Gastroesophageal sphincter (tissue), 4 donors: ENCODE results near the gene KPNA6. TPM values are rescaled to one million over a fixed set of nuclear protein-coding genes. Genes with fewer than 3 reads are reported as not detected.
"Not testable (repeated sequence)": the region's sequence is repeated elsewhere in the genome, so short reads cannot be mapped to it uniquely, and the experiment has no call there.

ENCODE experiments used
- ATAC-seq: fragments of 150-250 bp; one replicate; pipeline ENCODE4 v1.9.1; 2016; ENCODE audit warnings: mild to moderate bottlenecking, moderate library complexity
- H3K27ac ChIP-seq, 4 donors: fragments of 200-600 bp; sonication (generic) in 3 of 4; 1 replicate in 3 of 4; 2 replicates in 1 of 4; pipeline ENCODE4 v1.5.1; 2016 to 2019
- H3K27me3 ChIP-seq: fragments of 200-600 bp; sonication (generic); one replicate; pipeline ENCODE4 v1.5.1; 2019
- H3K36me3 ChIP-seq, 2 donors: fragments of 200-600 bp; sonication (generic); one replicate each; pipeline ENCODE4 v1.5.1; 2019; ENCODE audit warnings: control low read depth in 1 of 2
- H3K4me1 ChIP-seq, 3 donors: fragments of 200-600 bp; sonication (generic); 1 replicate in 2 of 3; 2 replicates in 1 of 3; pipeline ENCODE4 v1.5.1; 2016 to 2019; ENCODE audit warnings: control low read depth in 2 of 3
- H3K4me3 ChIP-seq, 2 donors: fragments of 200-600 bp; sonication (generic); one replicate each; pipeline ENCODE4 v1.5.1; 2019; ENCODE audit warnings: mild to moderate bottlenecking in 1 of 2, moderate library complexity in 1 of 2
- H3K9me3 ChIP-seq, 3 donors: fragments of 200-600 bp; sonication (generic); one replicate each; pipeline ENCODE4 v1.5.1; 2017 to 2019; ENCODE audit warnings: control low read depth in 2 of 3
- CTCF ChIP-seq, 4 experiments: fragments of 200-600 bp in 2 of 4; fragments of 450-650 bp in 2 of 4; sonication (generic) in 1 of 4; IDR thresholded peaks; one replicate each; pipeline ENCODE4 v1.5.1; 2017 to 2019; ENCODE audit warnings: antibody characterized with exemption in 4 of 4, mild to moderate bottlenecking in 2 of 4, moderate library complexity in 2 of 4
- EP300 ChIP-seq: sonication (generic); formaldehyde crosslinking; IDR thresholded peaks from one replicate; pipeline ENCODE4 v1.6.1; 2017; ENCODE audit warnings: antibody characterized with exemption, mild to moderate bottlenecking
- POLR2A ChIP-seq, 2 donors: fragments of 450-650 bp; IDR thresholded peaks; one replicate each; pipeline ENCODE4 v1.6.1; 2017; ENCODE audit warnings: antibody characterized with exemption in 2 of 2, mild to moderate bottlenecking in 2 of 2, moderate library complexity in 1 of 2
- POLR2AphosphoS5 ChIP-seq: sonication (generic); formaldehyde crosslinking; IDR thresholded peaks from one replicate; pipeline ENCODE4 v1.6.1; 2017; ENCODE audit warnings: antibody characterized with exemption
- WGBS, 2 donors: methylation state at CpG; one replicate each; pipeline ENCODE4 v1.1.5; 2018; ENCODE audit warnings: low coverage in 1 of 2; 5-methylcytosine and 5-hydroxymethylcytosine counted together
- total RNA-seq, 4 donors: library from RNA; depleted of rRNA; stranded (reverse); fragments of >200 nt; gene quantifications; one replicate each; pipeline ENCODE4 v1.1.0, GENCODE V29; 2016

The KPNA6 gene
- total RNA-seq = 10 to 100 TPM; 52.9 to 70.4 (median 57.6) TPM

- peak; percentile 91 for ATAC-seq
- Histone ChIP-seq H3K4me1 (peaks cover 8 to 50% (median 17%) of the 10 kb centered on the region in 3 donors), H3K36me3 (peaks cover 0 to 4% of the 10 kb centered on the region in 2 donors), H3K27ac (peak within 1 kb of the TSS; percentile 68 to 96 (median 92)), H3K9me3 (no peaks in the 10 kb centered on the region), H3K27me3 (no peaks in the 10 kb centered on the region), H3K4me3 (peak within 1 kb of the TSS; percentile 70 to 78)
- 0 to 1% methylated on average over 4 to 10 of the region's 45 CpGs for WGBS, 2 donors
- TF ChIP-seq EP300 (no peak), CTCF (IDR thresholded peaks at IDR 0.05) (peak in 2 of 4 experiments; percentile 1 to 7), POLR2A (IDR thresholded peaks at IDR 0.05) (peak; percentile 10 to 38), POLR2AphosphoS5 (peak; percentile 88)
Observed at GRCh38 chr1:32107742-32108661, at the start of gene KPNA6. Gene KPNA6, plus strand, starts transcription at chr1:32108056. Its CDS starts 75 bp downstream, at chr1:32108131.

- Histone ChIP-seq H3K36me3 (peaks cover 5 to 7% of the 10 kb centered on the region in 2 donors), H3K4me1 (peaks cover 0 to 19% (median 10%) of the 10 kb centered on the region in 3 donors), H3K9me3 (no peaks in the 10 kb centered on the region), H3K27ac (peak overlapping the region in 1 of 4 donors; percentile 8), H3K4me3 (no peak overlapping the region), H3K27me3 (no peaks in the 10 kb centered on the region)
- ATAC-seq = no peak
- TF ChIP-seq CTCF (IDR thresholded peaks at IDR 0.05) (no peak), POLR2A (IDR thresholded peaks at IDR 0.05) (peak in 1 of 2 donors; percentile 3), EP300 (no peak)
Observed at GRCh38 chr1:32060914-32061313, 46.9 kb upstream of the KPNA6 start.

DNA sequence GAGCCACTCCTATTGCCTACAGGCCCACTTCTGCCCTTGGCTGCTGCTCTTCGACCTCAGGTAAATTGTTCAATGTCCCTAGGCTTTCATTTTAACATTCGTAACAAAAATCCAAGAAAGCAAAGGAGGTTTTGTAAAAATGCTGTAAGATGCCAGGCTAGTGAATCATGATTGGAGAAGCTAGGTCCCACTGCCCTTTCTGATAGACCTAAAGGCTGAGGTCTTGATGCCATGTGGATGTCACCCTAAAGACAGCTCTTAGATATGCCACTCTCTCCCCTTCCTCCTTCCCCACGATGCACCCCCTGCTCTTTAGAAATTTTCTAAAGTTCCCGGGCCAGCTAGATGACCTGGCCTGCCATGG, 45.0 kb upstream of the KPNA6 start:
- H3K27ac ChIP-seq = peak overlapping the region in 3 of 4 donors; percentile 63 to 80 (median 67)
- no peak for ATAC-seq
- TF ChIP-seq CTCF (IDR thresholded peaks at IDR 0.05) (no peak), EP300 (no peak), POLR2AphosphoS5 (no peak), POLR2A (IDR thresholded peaks at IDR 0.05) (no peak)
- no peaks in the 10 kb centered on the region for H3K27me3 ChIP-seq
- H3K4me1 ChIP-seq = peaks cover 0 to 38% (median 14%) of the 10 kb centered on the region in 3 donors
- H3K9me3 ChIP-seq = no peaks in the 10 kb centered on the region
- no peak overlapping the region for H3K4me3 ChIP-seq
- peaks cover 5 to 7% of the 10 kb centered on the region in 2 donors for H3K36me3 ChIP-seq
- 33 to 69% methylated on average over 1 to 2 of the region's 4 CpGs for WGBS, 2 donors

GRCh38 chr1:32063261-32063681, 44.6 kb upstream of the KPNA6 start:
- Histone ChIP-seq H3K27me3 (no peaks in the 10 kb centered on the region), H3K4me3 (no peak overlapping the region), H3K9me3 (no peaks in the 10 kb centered on the region), H3K36me3 (peaks cover 5 to 7% of the 10 kb centered on the region in 2 donors), H3K4me1 (peaks cover 0 to 41% (median 14%) of the 10 kb centered on the region in 3 donors), H3K27ac (peak overlapping the region in 3 of 4 donors; percentile 63 to 80 (median 67))
- peak; percentile 61 for ATAC-seq
- no peak for TF ChIP-seq POLR2AphosphoS5
- peak in 3 of 4 experiments; percentile 71 to 87 (median 81) for TF ChIP-seq CTCF (IDR thresholded peaks at IDR 0.05)
- TF ChIP-seq EP300 = no peak
- no peak for TF ChIP-seq POLR2A (IDR thresholded peaks at IDR 0.05)
- 0 to 14% methylated on average over 1 of the region's 1 CpG for WGBS, 2 donors

GRCh38 chr1:32065613-32066488, 42.0 kb upstream of the KPNA6 start:
- H3K27me3 ChIP-seq, H3K36me3 ChIP-seq, H3K4me3 ChIP-seq, ATAC-seq, H3K9me3 ChIP-seq: not testable (repeated sequence)
- Histone ChIP-seq H3K4me1 (peaks cover 0 to 41% (median 14%) of the 10 kb centered on the region in 3 donors), H3K27ac (peak overlapping the region in 2 of 4 donors; percentile 35 to 45)
- WGBS, 2 donors = 62 to 75% methylated on average over 6 to 20 of the region's 21 CpGs
